ENCODE data around the gene OTUD4. TPM values are rescaled to one million over a fixed set of nuclear protein-coding genes. Genes with fewer than 3 reads are reported as not detected.
A peak's percentile ranks its signal among the peaks of the same experiment; 100 is the strongest.

The OTUD4 gene
- total and polyA plus RNA-seq, 4 donors: 23.1 to 40.3 (median 26.0) TPM

DNA sequence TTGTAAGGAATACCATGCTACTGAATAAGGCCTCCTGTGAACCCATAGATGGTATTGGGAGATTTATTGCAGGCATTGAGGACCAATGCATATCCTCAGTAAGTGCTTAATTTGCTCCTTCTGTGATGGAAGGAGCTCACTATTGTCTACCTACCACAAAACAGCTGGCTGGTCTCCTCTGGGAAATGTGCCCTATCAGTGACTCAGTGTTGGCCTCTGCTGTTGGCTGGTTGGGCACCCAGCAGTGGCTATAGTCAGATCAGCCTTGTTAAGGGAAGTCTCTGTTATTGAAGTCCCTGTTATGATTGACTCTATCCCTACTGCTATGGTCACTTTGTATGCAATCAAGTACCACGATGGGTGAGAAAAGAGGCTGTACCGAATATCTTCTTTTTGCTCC, 27.5 kb upstream of the OTUD4 start:
- DNase-seq (ENCODE audit: low read depth in 4 of 6, low spot score in 6 of 6): no peak
- Histone ChIP-seq H3K27ac (ENCODE audit: low read depth, low read length) (no peak overlapping the region), H3K4me1 (ENCODE audit: control insufficient read depth, insufficient read depth, low read length) (no peaks in the 10 kb centered on the region), H3K27me3 (ENCODE audit: control insufficient read depth, insufficient read depth, low read length) (no peaks in the 10 kb centered on the region), H3K36me3 (ENCODE audit: control insufficient read depth, insufficient read depth, low read length) (no peaks in the 10 kb centered on the region), H3K9me3 (ENCODE audit: control insufficient read depth, insufficient read depth, low read length) (no peaks in the 10 kb centered on the region), H3K4me3 (ENCODE audit: low read depth, low read length) (no peak overlapping the region)
- no CpG with 5 or more reads among the region's 2 CpGs for WGBS (ENCODE audit: insufficient coverage)

GRCh38 chr4:145203410-145203809, 23.0 kb upstream of the OTUD4 start:
- H3K27me3 ChIP-seq (ENCODE audit: control insufficient read depth, insufficient read depth, low read length): no peaks in the 10 kb centered on the region
- H3K4me1 ChIP-seq (ENCODE audit: control insufficient read depth, insufficient read depth, low read length): no peaks in the 10 kb centered on the region
- no peak overlapping the region for H3K4me3 ChIP-seq (ENCODE audit: low read depth, low read length)
- H3K27ac ChIP-seq (ENCODE audit: low read depth, low read length): no peak overlapping the region
- peak in 2 of 6 donors; percentile 24 to 47 for DNase-seq (ENCODE audit: low read depth in 4 of 6, low spot score in 6 of 6)
- no peaks in the 10 kb centered on the region for H3K9me3 ChIP-seq (ENCODE audit: control insufficient read depth, insufficient read depth, low read length)
- H3K36me3 ChIP-seq (ENCODE audit: control insufficient read depth, insufficient read depth, low read length): no peaks in the 10 kb centered on the region
- 76% methylated on average over 5 of the region's 9 CpGs for WGBS (ENCODE audit: insufficient coverage)

- H3K27ac ChIP-seq (ENCODE audit: low read depth, low read length): no peak overlapping the region
- no peak overlapping the region for H3K4me3 ChIP-seq (ENCODE audit: low read depth, low read length)
- H3K9me3 ChIP-seq (ENCODE audit: control insufficient read depth, insufficient read depth, low read length): no peaks in the 10 kb centered on the region
- H3K4me1 ChIP-seq (ENCODE audit: control insufficient read depth, insufficient read depth, low read length): no peaks in the 10 kb centered on the region
- no peaks in the 10 kb centered on the region for H3K27me3 ChIP-seq (ENCODE audit: control insufficient read depth, insufficient read depth, low read length)
- DNase-seq (ENCODE audit: low read depth in 4 of 6, low spot score in 6 of 6): peak in 2 of 6 donors; percentile 49 to 64
- WGBS (ENCODE audit: insufficient coverage): no CpG with 5 or more reads among the region's 4 CpGs
- no peaks in the 10 kb centered on the region for H3K36me3 ChIP-seq (ENCODE audit: control insufficient read depth, insufficient read depth, low read length)
Measured at GRCh38 chr4:145200366-145200765, 20.0 kb upstream of the OTUD4 start.

DNA sequence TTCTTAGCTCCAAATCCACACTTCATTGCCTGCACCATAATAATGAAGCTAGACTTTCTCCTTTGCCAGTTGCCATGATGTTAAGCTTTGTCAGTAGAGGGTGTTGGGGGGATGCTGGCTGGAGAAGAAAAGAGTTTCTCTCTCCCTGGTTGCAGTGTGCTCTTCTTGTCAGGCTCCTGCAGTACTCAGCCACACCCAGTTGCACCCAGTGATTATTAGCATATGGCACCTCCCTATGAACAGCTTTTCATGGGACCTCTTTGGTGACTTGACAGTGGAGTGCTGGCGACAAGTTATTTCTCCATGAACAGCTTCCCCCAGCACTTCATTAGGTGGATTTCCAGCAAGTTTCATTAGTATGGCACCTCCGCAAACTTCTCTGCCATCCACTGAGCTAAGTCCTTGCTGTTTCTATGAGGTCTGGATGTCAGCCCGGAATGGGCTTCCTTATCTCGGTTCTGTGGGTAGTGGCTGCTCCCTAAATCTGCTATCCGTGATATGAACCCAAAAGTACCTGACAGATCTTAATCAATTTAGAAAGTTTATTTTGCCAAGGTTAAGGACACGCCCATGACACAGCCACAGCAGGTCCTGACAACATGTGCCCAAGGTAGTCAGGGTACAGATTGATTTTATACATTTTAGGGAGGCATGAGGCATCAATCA, 18.8 kb upstream of the OTUD4 start:
- Histone ChIP-seq H3K4me1 (ENCODE audit: control insufficient read depth, insufficient read depth, low read length) (no peaks in the 10 kb centered on the region), H3K36me3 (ENCODE audit: control insufficient read depth, insufficient read depth, low read length) (no peaks in the 10 kb centered on the region), H3K27ac (ENCODE audit: low read depth, low read length) (no peak overlapping the region), H3K4me3 (ENCODE audit: low read depth, low read length) (no peak overlapping the region), H3K9me3 (ENCODE audit: control insufficient read depth, insufficient read depth, low read length) (no peaks in the 10 kb centered on the region), H3K27me3 (ENCODE audit: control insufficient read depth, insufficient read depth, low read length) (no peaks in the 10 kb centered on the region)
- no peak for DNase-seq (ENCODE audit: low read depth in 4 of 6, low spot score in 6 of 6)
- 98% methylated on average over 4 of the region's 6 CpGs for WGBS (ENCODE audit: insufficient coverage)

DNA sequence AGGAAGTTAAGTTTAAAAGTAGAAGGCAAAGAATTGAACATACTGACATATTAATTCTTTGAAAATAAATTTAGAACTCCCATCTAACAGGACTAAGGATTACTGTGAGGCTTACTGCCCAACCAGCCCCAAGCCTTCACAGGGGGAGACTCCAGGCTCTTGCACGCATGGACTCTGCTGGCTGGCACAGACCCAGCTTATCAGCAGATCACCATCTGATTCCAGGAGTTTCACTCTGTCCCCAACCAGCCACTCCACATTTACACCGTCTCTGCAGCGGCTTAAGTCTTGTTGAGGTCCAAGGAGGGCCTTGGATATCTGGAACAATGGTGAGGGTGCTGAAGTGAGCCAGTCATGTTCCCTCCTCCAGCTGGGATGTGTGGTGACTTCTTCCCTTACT, 16.4 kb upstream of the OTUD4 start:
- Histone ChIP-seq H3K27me3 (ENCODE audit: control insufficient read depth, insufficient read depth, low read length) (no peaks in the 10 kb centered on the region), H3K9me3 (ENCODE audit: control insufficient read depth, insufficient read depth, low read length) (no peaks in the 10 kb centered on the region), H3K4me3 (ENCODE audit: low read depth, low read length) (no peak overlapping the region), H3K36me3 (ENCODE audit: control insufficient read depth, insufficient read depth, low read length) (no peaks in the 10 kb centered on the region), H3K4me1 (ENCODE audit: control insufficient read depth, insufficient read depth, low read length) (no peaks in the 10 kb centered on the region), H3K27ac (ENCODE audit: low read depth, low read length) (no peak overlapping the region)
- DNase-seq (ENCODE audit: low read depth in 4 of 6, low spot score in 6 of 6): no peak
- 83% methylated on average over 1 of the region's 3 CpGs for WGBS (ENCODE audit: insufficient coverage)

GRCh38 chr4:145195167-145195952, 15.0 kb upstream of the OTUD4 start:
- H3K27me3 ChIP-seq (ENCODE audit: control insufficient read depth, insufficient read depth, low read length): no peaks in the 10 kb centered on the region
- H3K36me3 ChIP-seq (ENCODE audit: control insufficient read depth, insufficient read depth, low read length): no peaks in the 10 kb centered on the region
- H3K9me3 ChIP-seq (ENCODE audit: control insufficient read depth, insufficient read depth, low read length): no peaks in the 10 kb centered on the region
- DNase-seq (ENCODE audit: low read depth in 4 of 6, low spot score in 6 of 6): no peak
- 83% methylated on average over 2 of the region's 3 CpGs for WGBS (ENCODE audit: insufficient coverage)
- H3K27ac ChIP-seq (ENCODE audit: low read depth, low read length): no peak overlapping the region
- H3K4me1 ChIP-seq (ENCODE audit: control insufficient read depth, insufficient read depth, low read length): no peaks in the 10 kb centered on the region
- H3K4me3 ChIP-seq (ENCODE audit: low read depth, low read length): no peak overlapping the region

DNA sequence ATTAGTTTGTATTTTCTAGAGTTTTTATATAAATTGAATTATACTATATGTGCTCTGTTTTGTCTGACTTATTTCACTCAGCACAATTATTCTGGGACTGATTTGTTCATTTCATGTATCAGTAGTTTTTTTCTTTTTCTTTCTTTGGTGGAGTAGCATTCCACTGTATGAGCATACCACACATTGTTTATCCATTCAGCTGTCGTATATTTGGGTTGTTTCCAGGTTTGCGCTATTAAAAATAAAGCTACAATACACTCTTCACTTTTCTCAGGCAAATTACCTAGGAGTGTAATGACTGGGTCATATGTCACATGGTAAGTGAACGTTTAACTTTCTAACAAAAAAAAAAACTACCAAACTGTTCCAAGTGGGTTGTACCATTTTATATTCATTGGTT, 9.6 kb upstream of the OTUD4 start:
- H3K36me3 ChIP-seq (ENCODE audit: control insufficient read depth, insufficient read depth, low read length): no peaks in the 10 kb centered on the region
- H3K4me1 ChIP-seq (ENCODE audit: control insufficient read depth, insufficient read depth, low read length): no peaks in the 10 kb centered on the region
- no CpG with 5 or more reads among the region's 3 CpGs for WGBS (ENCODE audit: insufficient coverage)
- H3K9me3 ChIP-seq (ENCODE audit: control insufficient read depth, insufficient read depth, low read length): no peaks in the 10 kb centered on the region
- H3K27ac ChIP-seq (ENCODE audit: low read depth, low read length): no peak overlapping the region
- H3K27me3 ChIP-seq (ENCODE audit: control insufficient read depth, insufficient read depth, low read length): no peaks in the 10 kb centered on the region
- no peak for DNase-seq (ENCODE audit: low read depth in 4 of 6, low spot score in 6 of 6)
- H3K4me3 ChIP-seq (ENCODE audit: low read depth, low read length): no peak overlapping the region

DNA sequence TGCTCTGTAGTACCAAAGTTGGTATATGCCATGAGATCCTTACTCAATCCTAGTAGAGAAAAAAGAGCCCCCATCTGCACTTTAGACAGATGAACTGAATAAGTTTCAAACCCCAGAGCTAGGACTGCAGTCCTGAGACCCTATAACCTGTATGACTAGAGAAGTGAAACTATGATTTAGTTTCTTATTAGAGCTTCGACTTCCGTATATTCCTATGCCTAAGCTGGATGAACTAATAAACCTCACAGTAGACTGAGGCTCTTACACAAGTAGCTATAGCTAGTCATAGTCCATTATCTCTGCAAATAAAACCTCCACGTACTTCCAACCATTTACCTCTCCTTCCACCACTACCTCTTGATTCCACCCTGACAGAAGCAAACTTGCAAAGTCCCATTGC, 6.3 kb upstream of the OTUD4 start:
- Histone ChIP-seq H3K4me3 (ENCODE audit: low read depth, low read length) (no peak overlapping the region), H3K9me3 (ENCODE audit: control insufficient read depth, insufficient read depth, low read length) (no peaks in the 10 kb centered on the region), H3K4me1 (ENCODE audit: control insufficient read depth, insufficient read depth, low read length) (no peaks in the 10 kb centered on the region), H3K36me3 (ENCODE audit: control insufficient read depth, insufficient read depth, low read length) (no peaks in the 10 kb centered on the region), H3K27ac (ENCODE audit: low read depth, low read length) (no peak overlapping the region), H3K27me3 (ENCODE audit: control insufficient read depth, insufficient read depth, low read length) (no peaks in the 10 kb centered on the region)
- 92% methylated on average over 2 of the region's 3 CpGs for WGBS (ENCODE audit: insufficient coverage)
- no peak for DNase-seq (ENCODE audit: low read depth in 4 of 6, low spot score in 6 of 6)

DNA sequence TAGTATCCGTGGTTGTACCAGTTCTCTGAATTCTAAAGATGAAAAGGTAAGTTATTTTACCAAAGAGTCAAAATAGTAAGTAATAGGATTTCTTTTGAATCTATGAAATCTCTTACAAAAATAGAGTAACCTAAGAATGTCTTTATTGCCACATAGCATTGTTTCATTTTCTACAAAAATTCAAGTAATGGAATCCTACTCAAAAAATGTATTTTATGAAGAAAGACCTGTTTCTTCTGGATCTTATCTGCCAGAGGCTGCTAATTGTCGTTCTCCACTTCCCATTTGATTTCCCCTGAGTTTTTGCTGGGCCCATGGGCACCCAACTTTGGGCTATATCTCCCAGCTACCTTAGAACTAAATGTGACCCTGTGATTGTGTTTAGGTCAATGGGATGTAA, 3.2 kb upstream of the OTUD4 start:
- Histone ChIP-seq H3K36me3 (ENCODE audit: control insufficient read depth, insufficient read depth, low read length) (no peaks in the 10 kb centered on the region), H3K27me3 (ENCODE audit: control insufficient read depth, insufficient read depth, low read length) (no peaks in the 10 kb centered on the region), H3K9me3 (ENCODE audit: control insufficient read depth, insufficient read depth, low read length) (no peaks in the 10 kb centered on the region), H3K4me3 (ENCODE audit: low read depth, low read length) (no peak overlapping the region), H3K4me1 (ENCODE audit: control insufficient read depth, insufficient read depth, low read length) (peaks cover 5% of the 10 kb centered on the region), H3K27ac (ENCODE audit: low read depth, low read length) (no peak overlapping the region)
- DNase-seq (ENCODE audit: low read depth in 4 of 6, low spot score in 6 of 6): no peak
- WGBS (ENCODE audit: insufficient coverage): no CpG with 5 or more reads among the region's 2 CpGs

DNA sequence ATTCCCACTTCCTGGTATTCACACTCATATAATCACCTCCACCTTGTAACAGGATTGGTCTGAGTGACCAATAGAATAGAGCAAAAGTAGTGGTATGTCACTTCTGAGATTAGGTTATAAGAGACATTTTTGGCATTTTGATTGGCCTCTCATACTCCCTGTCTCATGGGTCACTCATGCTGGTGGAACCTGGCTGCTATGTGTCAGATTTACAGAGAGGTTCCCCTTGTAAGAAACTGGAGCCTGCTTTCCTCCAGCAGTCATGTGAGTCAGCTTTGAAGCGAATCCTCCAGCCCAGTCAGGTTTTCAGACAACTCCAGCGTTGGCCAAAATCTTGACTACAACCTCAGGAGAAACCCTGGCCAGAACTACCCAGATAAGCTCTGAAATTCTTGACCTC, 2.6 kb upstream of the OTUD4 start:
- no CpG with 5 or more reads among the region's 2 CpGs for WGBS (ENCODE audit: insufficient coverage)
- H3K36me3 ChIP-seq (ENCODE audit: control insufficient read depth, insufficient read depth, low read length): no peaks in the 10 kb centered on the region
- H3K4me3 ChIP-seq (ENCODE audit: low read depth, low read length): no peak overlapping the region
- H3K27me3 ChIP-seq (ENCODE audit: control insufficient read depth, insufficient read depth, low read length): no peaks in the 10 kb centered on the region
- no peak for DNase-seq (ENCODE audit: low read depth in 4 of 6, low spot score in 6 of 6)
- H3K4me1 ChIP-seq (ENCODE audit: control insufficient read depth, insufficient read depth, low read length): peaks cover 5% of the 10 kb centered on the region
- no peaks in the 10 kb centered on the region for H3K9me3 ChIP-seq (ENCODE audit: control insufficient read depth, insufficient read depth, low read length)
- no peak overlapping the region for H3K27ac ChIP-seq (ENCODE audit: low read depth, low read length)

Measured in spinal cord (tissue), 10 donors.